Keratinocyte (primary cell): ENCODE measurements around the gene ZNF2.

Experiments
- EZH2 ChIP-seq: IDR thresholded peaks from one replicate; pipeline ENCODE4 v1.6.1; 2012; ENCODE audit warnings: inconsistent platforms, mild to moderate bottlenecking, low read length, moderate library complexity
- TF ChIP-seq, protein P1 (sequence below), 3 experiments: IDR thresholded peaks in 1 of 3; conservative IDR thresholded peaks in 1 of 3; optimal IDR thresholded peaks in 1 of 3; 2 replicates in 2 of 3; 3 replicates in 1 of 3; pipeline versions ENCODE3 to v1.5.1; 2011; ENCODE audit warnings: low read length in 3 of 3, mild to moderate bottlenecking in 3 of 3, moderate library complexity in 2 of 3, control low read depth in 1 of 3, inconsistent platforms in 1 of 3; ENCODE audit not compliant: insufficient read depth in 2 of 3; ENCODE audit errors: extremely low read depth in 1 of 3

GRCh38 chr2:95179451-95179850 is 13.8 kb downstream of the ZNF2 start:
- TF ChIP-seq, protein P1, sequence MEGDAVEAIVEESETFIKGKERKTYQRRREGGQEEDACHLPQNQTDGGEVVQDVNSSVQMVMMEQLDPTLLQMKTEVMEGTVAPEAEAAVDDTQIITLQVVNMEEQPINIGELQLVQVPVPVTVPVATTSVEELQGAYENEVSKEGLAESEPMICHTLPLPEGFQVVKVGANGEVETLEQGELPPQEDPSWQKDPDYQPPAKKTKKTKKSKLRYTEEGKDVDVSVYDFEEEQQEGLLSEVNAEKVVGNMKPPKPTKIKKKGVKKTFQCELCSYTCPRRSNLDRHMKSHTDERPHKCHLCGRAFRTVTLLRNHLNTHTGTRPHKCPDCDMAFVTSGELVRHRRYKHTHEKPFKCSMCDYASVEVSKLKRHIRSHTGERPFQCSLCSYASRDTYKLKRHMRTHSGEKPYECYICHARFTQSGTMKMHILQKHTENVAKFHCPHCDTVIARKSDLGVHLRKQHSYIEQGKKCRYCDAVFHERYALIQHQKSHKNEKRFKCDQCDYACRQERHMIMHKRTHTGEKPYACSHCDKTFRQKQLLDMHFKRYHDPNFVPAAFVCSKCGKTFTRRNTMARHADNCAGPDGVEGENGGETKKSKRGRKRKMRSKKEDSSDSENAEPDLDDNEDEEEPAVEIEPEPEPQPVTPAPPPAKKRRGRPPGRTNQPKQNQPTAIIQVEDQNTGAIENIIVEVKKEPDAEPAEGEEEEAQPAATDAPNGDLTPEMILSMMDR (optimal IDR thresholded peaks at IDR 0.05 in 1 of 3, IDR thresholded peaks at IDR 0.05 in 1 of 3, conservative IDR thresholded peaks at IDR 0.05 in 1 of 3; ENCODE audit: extremely low read depth in 1 of 3, insufficient read depth in 2 of 3, low read length in 3 of 3): no peak
- TF ChIP-seq EZH2: no peak
